Pons (tissue), 1 donor: ENCODE results near the gene LTBP3.

ENCODE experiments used
- DNase-seq: peaks from one replicate; pipeline ENCODE4 v3.0.0-alpha.2; 2016; ENCODE audit warnings: low spot score

The LTBP3 gene

DNA sequence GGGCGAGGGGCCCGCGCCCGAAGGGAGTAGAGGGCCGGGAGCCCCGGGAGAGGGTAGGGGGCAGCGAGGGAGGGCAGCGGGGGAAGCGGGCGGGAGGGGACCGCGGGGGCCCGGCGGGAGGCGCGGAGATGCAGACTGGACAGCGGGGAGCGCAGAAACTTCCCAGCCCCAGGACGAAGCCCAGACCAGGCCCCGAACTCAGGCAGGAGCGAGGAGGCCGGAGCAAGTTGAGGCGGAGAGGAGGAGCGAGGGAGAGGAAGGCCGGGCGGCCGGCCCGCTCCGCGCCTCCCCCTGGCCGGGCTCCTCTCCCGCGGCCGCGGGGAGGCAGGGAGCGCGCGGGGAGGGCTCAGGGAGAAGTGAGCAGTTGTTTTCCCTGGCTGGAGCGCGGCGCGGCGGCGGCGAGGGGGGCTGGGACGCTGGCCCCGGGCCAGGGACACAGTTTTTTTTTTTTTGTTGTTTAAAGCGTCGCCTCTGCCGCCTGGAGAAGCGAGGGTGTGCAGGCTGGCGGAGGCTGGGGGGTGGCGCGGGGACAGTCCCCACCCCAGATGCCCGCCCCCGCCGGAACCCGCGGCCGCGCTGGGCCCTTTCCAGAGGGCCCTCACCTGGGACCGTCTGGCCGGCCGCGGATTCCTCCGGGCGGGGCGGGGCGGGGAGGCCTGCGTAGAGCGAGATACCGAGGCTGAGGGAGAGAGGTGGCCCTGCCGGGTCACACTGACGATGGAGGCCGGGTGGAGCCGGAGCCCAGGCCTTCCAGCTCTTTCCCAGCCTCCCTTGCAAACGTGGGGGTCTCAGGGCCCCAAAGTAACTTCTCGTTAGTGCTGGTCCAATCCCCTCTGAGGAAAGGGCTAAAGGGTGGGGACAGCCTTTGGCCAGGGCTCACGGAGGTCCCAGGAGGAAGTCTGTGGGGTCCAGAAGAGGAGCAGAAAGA is at the start of gene LTBP3:
Gene LTBP3, minus strand, starts transcription at position 358 of the 928 bp plus-strand sequence. CDS start 400 bp downstream, outside the sequence.
- DNase-seq, result peak; percentile 86

DNA sequence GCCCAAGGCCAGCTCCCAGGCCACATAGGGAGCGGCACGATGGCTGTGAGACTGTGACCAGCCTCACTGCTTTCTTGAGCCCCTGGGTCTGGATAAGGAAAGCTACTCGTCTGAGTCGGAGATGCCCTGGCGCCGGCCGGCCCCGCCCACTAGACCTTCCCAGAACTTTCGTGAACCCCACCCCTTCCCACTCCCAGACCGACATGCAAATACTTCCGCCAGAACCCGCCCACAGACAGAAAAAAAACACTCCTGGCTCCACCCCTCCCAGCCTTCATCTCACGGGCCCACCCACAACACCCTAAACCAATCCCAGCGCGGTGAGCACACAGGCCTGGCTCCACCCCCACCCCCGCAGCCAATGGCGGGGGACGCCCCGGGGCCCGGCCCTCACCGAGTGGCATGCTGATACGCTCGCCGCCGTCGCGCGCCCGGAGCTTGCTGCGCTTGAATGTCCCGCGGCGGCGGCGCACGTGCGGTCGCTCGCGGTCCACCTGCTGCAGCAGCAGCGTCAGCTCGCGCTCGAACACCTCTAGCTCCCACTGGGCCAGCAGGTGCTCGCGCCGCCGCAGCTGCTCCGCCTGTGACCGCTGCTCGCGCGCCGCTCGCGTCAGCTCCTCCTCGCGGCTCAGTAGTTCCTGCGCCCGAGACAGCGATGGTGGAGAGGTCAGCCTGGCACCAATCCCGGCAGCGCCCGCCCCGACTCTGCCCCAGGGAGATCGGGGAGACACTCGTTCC is 48.9 kb upstream of the LTBP3 start:
- peak; percentile 95 for DNase-seq

DNA sequence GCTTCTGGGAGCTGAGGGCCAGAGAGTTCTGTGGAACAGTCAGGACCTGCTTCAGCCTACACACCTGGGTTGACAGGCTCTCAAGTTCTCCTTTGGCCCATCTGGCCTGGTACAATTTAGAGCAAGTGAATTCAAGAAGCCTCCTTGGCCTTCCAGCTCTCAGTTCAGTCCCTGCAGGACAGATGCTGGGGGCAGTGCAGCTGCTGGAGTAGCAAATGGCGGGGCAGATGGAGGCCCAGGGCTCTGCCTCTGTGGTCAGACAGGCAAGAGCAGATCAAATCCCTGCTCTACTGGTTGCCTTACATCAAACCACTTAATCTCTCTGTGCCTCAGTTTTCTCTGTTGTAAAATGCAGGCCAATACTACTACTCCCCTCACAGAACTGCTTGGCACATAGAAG is 46.1 kb upstream of the LTBP3 start:
- no peak for DNase-seq

DNA sequence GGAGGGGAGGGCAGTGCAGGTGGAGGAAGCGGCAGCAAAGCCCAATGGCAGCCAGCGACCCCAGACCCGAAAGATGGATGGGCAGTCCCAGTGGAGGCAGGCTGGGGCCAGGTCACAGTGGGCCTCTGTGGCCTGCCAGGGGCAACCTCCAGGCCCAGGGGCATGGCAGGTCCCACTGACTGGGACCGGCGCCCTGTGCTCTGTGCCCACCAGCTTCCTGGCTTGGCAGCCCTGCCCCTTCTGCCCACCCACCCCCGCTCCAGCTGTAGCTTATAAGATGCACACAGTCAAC is 41.7 kb upstream of the LTBP3 start:
- no peak for DNase-seq

DNA sequence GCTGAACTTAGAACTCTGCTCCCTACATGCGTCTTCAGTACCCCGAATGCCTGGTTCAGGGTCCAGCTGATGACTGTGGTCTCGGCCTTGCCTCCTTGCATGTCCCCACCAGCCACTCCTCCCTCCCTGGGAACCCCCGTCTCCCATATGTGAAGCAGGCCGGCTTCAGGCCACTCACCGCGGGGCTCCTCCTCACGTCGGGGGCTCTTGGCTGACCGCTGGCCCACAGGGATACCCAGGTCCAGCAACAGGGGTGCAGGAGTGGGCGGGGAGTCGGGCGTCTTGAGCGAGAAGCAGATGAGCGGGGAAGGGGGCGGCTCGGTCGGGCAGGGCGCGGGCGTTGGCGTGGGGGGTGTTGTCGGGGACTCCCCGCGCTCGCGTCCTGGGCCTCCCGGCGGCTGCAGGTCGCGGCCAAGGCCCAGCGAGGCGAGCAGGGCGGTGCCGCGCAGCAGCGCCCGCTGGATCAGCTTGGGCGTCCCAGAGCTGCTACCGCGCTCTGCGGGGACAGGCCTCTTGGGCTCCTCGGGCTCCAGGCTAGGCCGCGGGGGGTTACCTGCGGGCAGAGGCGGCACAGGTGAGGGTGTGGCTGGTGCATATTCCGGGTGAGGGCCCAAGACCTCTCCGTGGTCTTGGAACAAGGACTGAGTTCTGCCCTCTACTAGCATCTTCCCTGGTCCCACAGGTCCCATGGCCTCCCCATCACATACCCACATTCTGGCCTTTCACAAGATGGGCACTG is 41.2 kb upstream of the LTBP3 start:
- DNase-seq, result no peak

DNA sequence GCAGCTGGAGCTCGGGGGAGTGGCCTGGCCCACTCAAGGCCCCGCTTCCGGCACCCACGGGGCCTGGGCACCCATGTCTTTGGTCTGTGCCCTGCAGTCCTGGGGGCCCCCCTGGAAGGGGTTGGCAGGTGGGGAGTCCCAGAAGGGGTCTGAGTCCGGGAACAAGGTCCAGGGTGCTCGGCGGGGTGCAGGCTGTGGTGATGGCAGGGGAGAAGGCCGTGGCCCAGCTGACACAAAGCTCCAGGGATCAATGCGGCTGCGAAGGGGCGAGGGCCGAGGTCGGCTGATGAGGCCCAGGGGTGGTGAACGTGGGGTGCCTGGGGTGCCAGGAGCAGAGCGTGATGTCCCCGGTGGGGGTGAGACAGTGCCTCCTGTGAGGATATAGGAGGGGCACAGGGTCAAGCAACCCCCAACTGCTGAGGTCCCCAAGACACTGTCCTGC is 40.1 kb upstream of the LTBP3 start:
- no peak for DNase-seq

DNA sequence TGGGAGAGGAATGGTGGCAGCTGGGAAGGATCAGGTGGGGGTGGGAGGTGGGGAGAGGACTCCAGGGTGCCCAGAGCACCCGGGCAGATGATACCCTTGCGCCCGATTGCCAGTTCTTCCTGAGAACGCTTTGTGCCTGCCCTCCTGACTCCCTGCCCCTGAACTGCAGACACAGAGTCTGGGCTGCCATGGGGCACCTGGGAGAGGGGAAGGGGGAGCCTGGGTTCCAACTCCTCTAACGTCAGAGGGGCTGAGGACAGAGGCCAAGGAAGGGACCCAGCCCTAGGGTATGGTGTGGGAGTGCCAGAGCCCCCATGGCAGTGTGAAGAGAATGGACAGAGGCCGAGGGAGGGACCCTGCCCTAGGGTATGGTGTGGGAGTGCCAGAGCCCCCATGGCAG is 38.4 kb upstream of the LTBP3 start:
- DNase-seq, result no peak

DNA sequence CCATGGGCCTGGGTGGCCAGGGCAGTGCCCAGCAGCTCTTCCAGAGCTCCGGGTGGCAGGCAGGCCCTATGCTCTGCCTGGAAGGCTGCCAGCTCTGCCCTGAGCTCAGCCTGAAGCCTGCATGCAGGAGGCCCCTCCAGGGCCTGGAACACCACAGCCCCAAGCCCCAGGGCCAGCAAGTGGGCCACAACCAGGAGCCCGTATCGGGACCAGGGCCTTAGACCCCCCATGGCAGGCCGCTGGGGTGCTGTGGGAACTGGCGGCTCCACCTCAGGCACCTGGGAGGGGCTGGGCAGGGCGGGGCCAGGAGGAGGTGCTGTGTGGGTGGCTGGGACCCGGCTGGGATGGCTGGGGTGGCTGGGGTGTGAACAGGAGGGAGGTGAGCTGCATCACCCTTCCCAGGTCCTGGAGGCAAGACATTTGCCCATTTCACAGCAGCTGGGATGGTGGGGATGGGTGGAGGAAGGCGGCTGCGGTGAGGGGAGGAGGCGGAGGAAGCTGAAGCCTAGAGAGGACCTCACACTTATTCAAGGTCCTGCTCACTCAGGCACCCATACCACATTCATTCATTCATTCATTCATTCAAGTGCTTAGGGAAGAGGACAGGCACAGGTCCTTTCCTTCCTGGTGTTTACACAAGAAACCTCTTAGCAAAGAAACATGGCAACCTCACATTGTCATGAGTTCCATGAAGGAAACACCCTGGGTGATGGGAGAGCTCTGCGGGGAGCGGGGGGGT is 37.6 kb upstream of the LTBP3 start, which contains the start of gene KCNK7:
Gene KCNK7, minus strand, starts transcription at position 258 of the 739 bp plus-strand sequence. Its CDS starts 28 bp downstream, at position 230.
- DNase-seq, result no peak

DNA sequence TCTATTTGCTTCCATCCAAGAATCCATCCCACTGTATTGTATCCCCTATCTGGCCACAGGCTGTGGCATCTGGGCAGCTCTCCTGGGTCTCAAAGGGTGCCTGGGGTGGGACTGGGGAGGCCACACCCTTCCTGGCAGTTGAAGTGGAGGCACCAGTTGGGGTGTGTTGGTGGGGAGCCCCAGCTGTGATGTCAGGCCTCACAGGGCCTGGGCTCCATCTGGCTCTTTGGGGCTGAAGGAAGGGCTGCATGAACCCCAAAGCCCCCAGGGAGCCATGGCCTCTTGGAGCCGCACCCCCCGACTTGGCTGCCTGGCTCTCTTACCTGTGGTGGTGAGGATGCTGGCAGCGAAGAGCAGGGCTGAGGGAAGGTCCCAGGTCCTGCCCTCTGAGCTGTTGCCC is 37.0 kb upstream of the LTBP3 start:
- no peak for DNase-seq

DNA sequence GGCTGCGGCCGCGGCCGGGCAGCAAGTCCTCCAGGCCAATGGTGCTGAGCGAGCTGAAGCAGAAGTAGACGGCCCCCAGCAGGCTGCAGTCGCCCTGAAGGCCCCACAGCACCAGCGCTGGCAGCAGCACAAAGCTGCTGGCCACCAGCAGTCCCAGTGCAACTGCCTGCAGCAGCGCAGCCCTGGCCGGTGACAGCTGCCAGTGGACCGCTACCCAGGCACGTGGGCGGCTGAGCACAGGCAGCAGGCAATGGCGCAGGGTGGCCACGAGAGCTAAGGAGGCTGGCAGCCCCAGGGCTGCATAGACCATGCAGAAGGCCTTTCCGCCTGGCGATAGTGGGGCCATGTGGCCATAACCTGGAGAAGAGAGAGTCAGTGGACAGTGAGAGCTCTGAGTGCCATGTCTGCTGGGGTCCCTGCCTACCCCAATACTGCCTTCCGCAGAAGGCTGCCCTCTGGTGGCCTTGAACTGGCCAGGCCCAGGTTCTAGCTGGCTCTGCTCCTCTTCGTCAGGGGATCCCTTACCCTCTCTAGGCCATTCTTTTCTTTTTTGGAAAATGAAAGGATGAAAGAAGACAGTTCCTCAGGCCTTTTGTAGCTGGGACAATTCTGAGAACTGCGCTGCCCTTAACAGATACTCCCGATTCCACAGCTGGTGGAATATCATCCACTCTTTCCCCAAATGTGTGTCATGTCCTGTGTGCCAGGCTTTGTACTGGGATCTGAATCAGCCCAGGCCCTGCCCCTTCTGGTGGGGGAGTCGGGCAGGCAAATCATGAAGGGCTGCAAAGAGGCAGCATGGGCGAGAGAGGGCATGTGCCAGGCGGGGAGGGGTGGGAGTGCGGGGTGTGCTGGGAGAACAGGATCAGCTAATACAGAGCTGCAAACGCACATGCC is 35.6 kb upstream of the LTBP3 start:
- DNase-seq, result no peak

DNA sequence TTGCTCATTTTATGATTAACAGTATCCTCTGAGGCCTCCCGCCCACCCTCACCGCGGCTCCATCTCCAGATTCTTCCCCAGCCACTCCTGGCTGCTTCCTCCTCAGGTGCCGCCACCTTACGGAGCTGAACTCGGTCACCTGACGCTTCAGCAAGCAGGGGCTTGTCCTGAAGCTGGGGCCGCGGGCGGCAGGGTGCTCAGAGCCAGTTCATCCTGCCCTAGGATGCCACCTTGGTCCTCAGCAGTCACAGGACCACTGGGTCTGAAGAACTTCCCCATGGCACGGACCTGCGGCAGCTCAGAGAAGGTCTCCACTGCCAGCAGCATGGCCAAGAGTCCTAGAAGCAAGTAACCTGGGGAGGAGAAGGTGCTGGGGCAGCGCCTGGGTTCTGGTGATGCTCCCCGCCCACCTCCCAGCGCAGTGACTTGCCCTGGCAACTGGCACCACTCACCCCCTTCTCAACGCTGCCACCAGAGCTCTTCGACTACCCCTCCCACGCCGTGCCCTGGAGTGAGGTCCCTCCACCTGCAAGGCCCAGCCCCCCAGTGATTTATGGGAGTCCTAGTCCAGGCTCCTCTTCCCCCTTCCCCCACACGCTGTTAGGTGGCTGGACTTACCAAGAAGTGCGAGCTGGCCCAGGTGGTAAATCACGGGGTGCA is 34.8 kb upstream of the LTBP3 start:
- DNase-seq, result no peak

DNA sequence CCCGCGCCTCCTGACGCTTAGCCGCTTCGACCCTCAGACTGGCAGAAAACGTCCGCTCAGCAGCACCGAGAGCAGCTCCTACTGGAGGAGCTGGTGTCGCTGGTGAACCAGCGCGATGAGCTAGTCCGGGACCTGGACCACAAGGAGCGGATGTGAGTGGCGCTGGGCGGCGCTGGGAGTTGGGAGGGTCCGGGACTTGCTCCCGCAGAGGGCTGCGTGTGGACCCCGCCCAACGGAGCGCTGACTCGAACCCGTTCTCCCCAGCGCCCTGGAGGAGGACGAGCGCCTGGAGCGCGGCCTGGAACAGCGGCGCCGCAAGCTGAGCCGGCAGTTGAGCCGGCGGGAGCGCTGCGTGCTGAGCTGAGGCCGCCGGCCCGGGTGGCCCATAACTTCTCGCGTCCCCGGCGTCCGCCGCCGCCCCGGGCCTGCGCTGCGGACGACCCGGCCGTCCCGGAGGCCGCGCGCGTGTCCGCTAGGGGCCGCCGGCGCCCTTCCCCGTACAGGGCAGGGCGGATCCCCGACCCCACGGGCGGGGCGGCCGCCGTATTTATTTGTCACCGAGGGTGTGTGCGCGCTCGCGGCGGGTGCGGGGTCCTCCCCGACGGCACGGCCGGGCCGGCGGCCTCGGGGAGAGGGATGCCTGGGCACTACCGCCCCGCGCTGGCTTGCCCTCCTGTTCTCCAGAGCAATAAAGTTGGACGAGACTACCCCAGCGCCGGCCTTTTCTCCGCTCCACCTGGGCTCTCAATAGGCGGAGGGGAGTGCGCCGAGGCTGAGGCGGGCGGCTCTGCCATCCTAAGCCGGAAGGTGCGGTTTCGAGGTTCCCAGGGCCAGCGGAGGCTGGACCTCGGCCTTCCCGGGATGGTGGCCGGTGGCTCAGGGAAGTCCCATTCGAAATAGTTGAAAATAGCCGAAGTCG is 34.0 kb upstream of the LTBP3 start:
- DNase-seq, result no peak

DNA sequence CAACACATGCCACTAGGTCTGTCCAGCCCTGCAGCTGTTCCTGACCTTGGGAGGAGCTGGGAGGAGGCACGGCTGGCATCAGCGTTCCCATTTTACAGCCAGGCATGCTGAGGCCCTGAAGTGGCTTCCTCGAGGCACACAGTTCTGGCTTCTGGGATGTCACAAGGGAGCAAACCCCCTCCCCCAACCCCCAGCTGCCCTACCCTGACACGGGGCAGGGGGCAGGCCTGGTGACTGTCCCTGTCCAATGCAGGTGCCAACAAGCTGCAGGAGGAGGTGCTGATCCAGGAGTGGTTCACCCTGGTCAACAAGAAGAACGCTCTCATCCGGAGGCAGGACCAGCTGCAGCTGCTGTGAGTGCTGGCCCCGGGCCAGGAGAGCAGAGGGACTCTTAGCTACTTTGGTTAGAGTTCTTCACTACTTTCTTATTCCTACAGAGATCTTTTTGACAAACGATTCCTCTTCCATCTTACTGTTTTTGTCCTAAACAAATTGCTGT is 32.1 kb upstream of the LTBP3 start:
- DNase-seq, result no peak

DNA sequence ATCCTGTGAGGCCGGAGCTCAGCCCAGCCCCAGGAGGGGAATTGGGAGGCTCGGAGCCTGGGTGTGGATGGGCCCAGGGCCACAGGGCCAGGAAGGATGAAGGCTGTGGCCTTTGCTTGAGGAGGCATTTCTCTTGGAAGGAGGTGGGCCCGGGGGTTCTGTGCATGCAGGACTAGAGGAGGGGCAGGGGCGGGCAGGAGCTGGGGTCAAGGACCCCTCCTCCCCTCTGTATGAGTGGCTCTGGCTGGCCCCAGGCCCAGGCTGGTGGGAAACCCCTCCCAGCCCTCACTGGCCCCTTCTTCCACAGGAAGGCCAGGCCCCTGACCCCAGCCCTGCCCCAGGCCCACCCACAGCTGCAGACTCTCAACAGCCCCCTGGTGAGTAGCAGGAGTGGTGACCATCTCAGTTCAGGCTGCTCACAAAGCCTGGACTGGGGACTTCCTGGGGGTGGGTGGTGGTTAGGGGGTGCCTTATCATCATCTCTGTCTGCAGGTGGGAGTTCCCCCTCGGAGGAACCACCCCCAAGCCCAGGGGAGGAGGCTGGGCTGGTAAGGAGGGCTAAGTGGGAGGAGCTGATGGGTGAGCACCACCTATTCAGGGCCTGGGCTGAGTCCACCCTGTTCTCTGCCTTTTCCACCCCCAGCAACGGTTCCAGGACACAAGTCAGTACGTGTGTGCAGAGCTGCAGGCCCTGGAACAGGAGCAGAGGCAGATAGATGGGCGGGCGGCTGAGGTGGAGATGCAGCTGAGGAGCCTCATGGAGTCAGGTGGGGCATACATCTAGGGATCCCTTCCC is 31.5 kb upstream of the LTBP3 start:
- no peak for DNase-seq

DNA sequence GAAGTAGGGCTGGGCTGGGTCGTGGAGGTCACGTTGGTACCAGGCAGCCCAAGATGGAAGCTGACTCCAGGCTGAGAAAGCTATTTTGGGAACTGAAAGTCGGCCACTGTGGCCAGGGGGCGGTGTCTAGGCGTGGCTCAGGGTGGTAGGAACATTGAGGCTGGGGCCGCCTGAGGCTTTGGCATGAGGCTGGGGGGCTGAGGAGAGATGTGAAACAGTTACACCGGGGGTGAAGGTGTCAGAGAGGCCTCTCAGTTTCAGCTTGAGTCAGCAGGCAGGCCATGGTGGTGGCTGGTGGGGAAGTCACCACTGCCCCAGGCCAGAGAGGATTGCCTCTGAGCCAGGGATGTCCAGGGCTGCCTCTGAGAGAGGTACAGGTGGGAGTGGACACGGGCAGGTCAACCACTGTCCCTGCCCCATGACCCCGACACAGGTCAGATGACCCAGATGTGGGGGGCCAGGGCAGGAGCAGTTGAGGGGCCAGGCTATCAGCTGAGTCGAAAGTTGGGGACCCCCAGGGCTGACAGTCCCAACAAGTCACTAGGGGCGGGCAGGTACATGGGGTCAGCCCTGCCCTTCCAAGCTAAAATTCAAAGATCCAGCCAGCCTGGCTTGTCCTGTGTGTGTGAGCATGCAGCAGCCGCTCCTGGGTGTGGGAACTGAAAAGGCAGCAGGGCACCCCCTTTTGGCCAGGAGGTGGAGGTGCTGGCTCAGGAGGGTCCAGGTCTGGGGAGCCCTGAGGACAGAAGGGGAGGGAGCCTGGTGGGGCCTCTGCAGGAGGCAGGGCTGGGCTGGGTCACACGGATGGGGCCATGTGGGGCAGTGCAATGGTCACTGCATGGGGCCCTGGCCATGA is 30.3 kb upstream of the LTBP3 start:
- peak; percentile 43 for DNase-seq

DNA sequence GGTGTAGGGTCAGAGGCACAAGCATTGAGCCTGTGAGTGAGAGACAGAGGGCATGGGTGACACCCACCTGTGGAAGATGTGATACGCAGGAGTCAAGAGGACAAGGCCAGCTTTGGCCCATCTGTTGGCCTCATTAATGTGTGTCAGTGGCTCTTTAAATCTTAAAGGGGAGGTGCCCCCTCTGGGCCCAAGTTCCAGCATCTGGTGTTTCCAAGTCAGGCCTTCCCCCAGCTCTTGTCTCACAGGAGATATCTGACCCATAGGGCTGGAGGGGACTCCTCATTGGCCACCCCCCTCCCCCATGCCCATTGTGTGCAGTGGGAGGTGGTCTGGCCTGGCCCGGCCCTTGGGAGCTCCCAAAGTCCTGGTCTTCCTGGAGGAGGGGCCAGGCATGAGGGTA is 28.5 kb upstream of the LTBP3 start:
- DNase-seq, result no peak

DNA sequence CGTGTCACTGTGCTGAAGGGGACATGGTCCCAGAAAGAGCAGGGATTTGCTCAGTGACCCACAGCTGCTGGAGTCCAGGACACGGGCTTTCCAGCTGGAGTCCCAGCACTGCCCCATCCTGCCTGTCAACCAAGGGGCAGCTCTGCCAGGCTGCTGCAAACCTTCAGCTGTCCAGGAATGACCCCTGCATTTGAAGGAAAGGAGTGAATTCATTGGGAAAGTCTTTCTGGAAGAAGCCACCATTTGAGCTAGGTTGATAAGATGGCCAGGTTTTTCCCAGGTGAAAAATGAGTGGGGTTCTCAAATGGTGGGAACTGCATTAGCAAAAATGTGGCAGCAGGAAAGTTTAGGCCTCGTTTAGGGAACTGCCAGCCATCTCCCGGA is 28.1 kb upstream of the LTBP3 start:
- no peak for DNase-seq
